Neural progenitor cell (in vitro differentiated cells): Measurements from ENCODE around the gene BBX. TPM values are rescaled to one million over a fixed set of nuclear protein-coding genes. Genes with fewer than 3 reads are reported as not detected.

Source experiments
- DNase-seq: peaks from one replicate; pipeline ENCODE4 v3.0.0-alpha.2; 2016; ENCODE audit warnings: low spot score
- H2AFZ ChIP-seq: fragments of 200-600 bp; sonication (generic); replicated peaks from 2 replicates; pipeline ENCODE4 v1.6.1; 2016; ENCODE audit warnings: antibody characterized with exemption
- H3F3A ChIP-seq: fragments of 200-600 bp; sonication (generic); 2 replicates; pipeline ENCODE4 v1.6.1; 2016; ENCODE audit warnings: antibody characterized with exemption, low read depth
- H3K27ac ChIP-seq: fragments of 200-600 bp; sonication (generic); 2 replicates; pipeline ENCODE4 v1.5.1; 2016; ENCODE audit warnings: mild to moderate bottlenecking
- H3K27me3 ChIP-seq: fragments of 200-600 bp; sonication (generic); 2 replicates; pipeline ENCODE4 v1.6.1; 2016; ENCODE audit warnings: mild to moderate bottlenecking, moderate library complexity
- H3K36me3 ChIP-seq: fragments of 200-600 bp; sonication (generic); 2 replicates; pipeline ENCODE4 v1.5.1; 2016
- H3K4me1 ChIP-seq: fragments of 200-600 bp; sonication (generic); 2 replicates; pipeline ENCODE4 v1.6.1; 2016; ENCODE audit warnings: mixed run types
- H3K4me2 ChIP-seq: fragments of 200-600 bp; sonication (generic); 2 replicates; pipeline ENCODE4 v1.6.1; 2016
- H3K4me3 ChIP-seq: fragments of 200-600 bp; sonication (generic); 2 replicates; pipeline ENCODE4 v1.5.1; 2016
- H3K79me2 ChIP-seq: fragments of 200-600 bp; sonication (generic); 2 replicates; pipeline ENCODE4 v1.6.1; 2016; ENCODE audit warnings: low read depth
- H3K9ac ChIP-seq: fragments of 200-600 bp; sonication (generic); 2 replicates; pipeline ENCODE4 v1.6.1; 2016
- H3K9me3 ChIP-seq: fragments of 200-600 bp; sonication (generic); 2 replicates; pipeline ENCODE4 v1.5.1; 2016; ENCODE audit warnings: low read depth
- H4K20me1 ChIP-seq: fragments of 200-600 bp; sonication (generic); 2 replicates; pipeline ENCODE4 v1.6.1; 2016; ENCODE audit warnings: low read depth
- H3K27ac Mint-ChIP-seq: 3 replicates; pipeline ENCODE4 v1.8.0; 2021; ENCODE audit warnings: mixed read lengths
- H3K27me3 Mint-ChIP-seq: 2 replicates; pipeline ENCODE4 v1.8.0; 2022; ENCODE audit warnings: low read depth, mild to moderate bottlenecking, inconsistent platforms, moderate library complexity, mixed read lengths; ENCODE audit not compliant: insufficient read depth
- H3K36me3 Mint-ChIP-seq: 3 replicates; pipeline ENCODE4 v1.8.0; 2021; ENCODE audit warnings: mixed read lengths
- H3K4me1 Mint-ChIP-seq: 3 replicates; pipeline ENCODE4 v1.8.0; 2021; ENCODE audit warnings: mixed read lengths
- H3K4me3 Mint-ChIP-seq: 3 replicates; pipeline ENCODE4 v1.8.0; 2021; ENCODE audit warnings: mild to moderate bottlenecking, moderate library complexity, mixed read lengths
- H3K9me3 Mint-ChIP-seq: 3 replicates; pipeline ENCODE4 v1.8.0; 2020; ENCODE audit warnings: mixed read lengths
- CTCF ChIP-seq: fragments of 200-600 bp; sonication (generic); IDR thresholded peaks from 2 replicates; pipeline ENCODE4 v1.5.1; 2017; ENCODE audit warnings: antibody characterized with exemption, mild to moderate bottlenecking
- EZH2 ChIP-seq: fragments of 200-600 bp; sonication (generic); IDR thresholded peaks from 2 replicates; pipeline ENCODE4 v1.6.1; 2017; ENCODE audit warnings: antibody characterized with exemption, mild to moderate bottlenecking, moderate library complexity
- EZH2phosphoT487 ChIP-seq: fragments of 200-600 bp; sonication (generic); IDR thresholded peaks from 2 replicates; pipeline ENCODE4 v1.6.1; 2017; ENCODE audit warnings: antibody characterized with exemption
- total RNA-seq: library from RNA; depleted of rRNA; stranded (reverse); fragments of >200 nt; gene quantifications from 2 replicates; pipeline ENCODE4 v1.2.3, GENCODE V29; 2015; ENCODE audit warnings: low replicate concordance

The BBX gene
- total RNA-seq, 1 donor from 2014 or later, result 110 TPM

GRCh38 chr3:107579371-107579770, 56.6 kb downstream of the BBX start:
- no peak for TF ChIP-seq CTCF
- TF ChIP-seq EZH2phosphoT487, result no peak
- no peak for TF ChIP-seq EZH2
- Histone ChIP-seq H3K4me2 (peak overlapping the region; percentile 49), H3F3A (peaks cover 16% of the 10 kb centered on the region), H3K4me3 (no peak overlapping the region), H4K20me1 (peaks cover 45% of the 10 kb centered on the region), H3K9ac (no peak overlapping the region), H3K36me3 (no peaks in the 10 kb centered on the region), H3K27ac (peak overlapping the region; percentile 80), H3K79me2 (peaks cover 55% of the 10 kb centered on the region), H3K9me3 (no peaks in the 10 kb centered on the region), H3K27me3 (no peaks in the 10 kb centered on the region), H2AFZ (no peak overlapping the region), H3K4me1 (peaks cover 20% of the 10 kb centered on the region)
- peak; percentile 54 for DNase-seq
- Mint-ChIP-seq H3K4me3 (no peak overlapping the region), H3K36me3 (peaks cover 3% of the 10 kb centered on the region), H3K27me3 (no peaks in the 10 kb centered on the region), H3K9me3 (no peaks in the 10 kb centered on the region), H3K4me1 (peaks cover 19% of the 10 kb centered on the region), H3K27ac (no peak overlapping the region)

- DNase-seq, result no peak
- Mint-ChIP-seq H3K9me3 (no peaks in the 10 kb centered on the region), H3K4me1 (peaks cover 19% of the 10 kb centered on the region), H3K27me3 (no peaks in the 10 kb centered on the region), H3K36me3 (peaks cover 7% of the 10 kb centered on the region), H3K27ac (no peak overlapping the region), H3K4me3 (no peak overlapping the region)
- Histone ChIP-seq H2AFZ (no peak overlapping the region), H3K36me3 (no peaks in the 10 kb centered on the region), H3K27me3 (no peaks in the 10 kb centered on the region), H3K9me3 (no peaks in the 10 kb centered on the region), H3K27ac (no peak overlapping the region), H3K79me2 (peaks cover 44% of the 10 kb centered on the region), H4K20me1 (peaks cover 43% of the 10 kb centered on the region), H3K4me2 (no peak overlapping the region), H3K9ac (no peak overlapping the region), H3K4me3 (no peak overlapping the region), H3F3A (peaks cover 16% of the 10 kb centered on the region), H3K4me1 (peaks cover 20% of the 10 kb centered on the region)
- TF ChIP-seq CTCF, result no peak
- no peak for TF ChIP-seq EZH2phosphoT487
- no peak for TF ChIP-seq EZH2
These were observed 58.5 kb downstream of the BBX start for GRCh38 chr3:107581230-107581629.

- DNase-seq, result no peak
- H3K9ac ChIP-seq, result no peak overlapping the region
- peaks cover 7% of the 10 kb centered on the region for H3K36me3 Mint-ChIP-seq
- peaks cover 39% of the 10 kb centered on the region for H3K79me2 ChIP-seq
- no peak overlapping the region for H3K27ac Mint-ChIP-seq
- TF ChIP-seq CTCF, result no peak
- TF ChIP-seq EZH2phosphoT487, result no peak
- no peak for TF ChIP-seq EZH2
- no peaks in the 10 kb centered on the region for H3K27me3 ChIP-seq
- no peak overlapping the region for H3K27ac ChIP-seq
- peaks cover 60% of the 10 kb centered on the region for H4K20me1 ChIP-seq
- H3K4me3 ChIP-seq, result no peak overlapping the region
- H3K4me1 Mint-ChIP-seq, result peaks cover 6% of the 10 kb centered on the region
- H3K4me2 ChIP-seq, result no peak overlapping the region
- H3K36me3 ChIP-seq, result no peaks in the 10 kb centered on the region
- no peak overlapping the region for H2AFZ ChIP-seq
- peaks cover under 1% of the 10 kb centered on the region for H3F3A ChIP-seq
- no peak overlapping the region for H3K4me3 Mint-ChIP-seq
- no peaks in the 10 kb centered on the region for H3K9me3 ChIP-seq
- H3K4me1 ChIP-seq, result peaks cover 1% of the 10 kb centered on the region
- no peaks in the 10 kb centered on the region for H3K27me3 Mint-ChIP-seq
- H3K9me3 Mint-ChIP-seq, result no peaks in the 10 kb centered on the region
These were observed 65.5 kb downstream of the BBX start for GRCh38 chr3:107588217-107588616.
